Right lung (tissue), 5 donors: Measurements from ENCODE around the gene MAP3K12. TPM values are rescaled to one million over a fixed set of nuclear protein-coding genes. Genes with fewer than 3 reads are reported as not detected.
A peak's percentile ranks its signal among the peaks of the same experiment; 100 is the strongest.

ENCODE experiments used
- DNase-seq, 2 donors: peaks; one replicate each; pipeline ENCODE4 v3.0.0-alpha.2; 2013
- polyA plus RNA-seq, 5 donors: library from polyadenylated mRNA; unstranded; fragments of 120-200 nt; gene quantifications; one replicate each; pipeline versions ENCODE4 v1.2.1 to v1.2.3, GENCODE V29; 2013; ENCODE audit warnings: inconsistent platforms in 1 of 5, low replicate concordance in 1 of 5; ENCODE audit not compliant: insufficient read length in 5 of 5, insufficient read depth in 1 of 5

Gene MAP3K12
- polyA plus RNA-seq, 5 donors = 22.8 to 32.7 (median 29.3) TPM

GRCh38 chr12:53476769-53477209 lies 22.5 kb downstream of the MAP3K12 start:
- DNase-seq = no peak

GRCh38 chr12:53474819-53475218 lies 24.4 kb downstream of the MAP3K12 start:
- DNase-seq = no peak

- no peak for DNase-seq
Observed at GRCh38 chr12:53474077-53474476, 25.2 kb downstream of the MAP3K12 start.

GRCh38 chr12:53472056-53472582 lies 27.1 kb downstream of the MAP3K12 start:
- no peak for DNase-seq

GRCh38 chr12:53468282-53468681 lies 31.0 kb downstream of the MAP3K12 start:
- DNase-seq = no peak

GRCh38 chr12:53467880-53468279 lies 31.4 kb downstream of the MAP3K12 start:
- DNase-seq = no peak

- no peak for DNase-seq
Observed at GRCh38 chr12:53467082-53467481, 32.2 kb downstream of the MAP3K12 start.

- DNase-seq = no peak
Observed at GRCh38 chr12:53466640-53467039, 32.6 kb downstream of the MAP3K12 start.

- DNase-seq = no peak
Observed at GRCh38 chr12:53465679-53466078, 33.6 kb downstream of the MAP3K12 start.

GRCh38 chr12:53464685-53465418 lies 34.4 kb downstream of the MAP3K12 start:
- no peak for DNase-seq

- DNase-seq = no peak
Observed at GRCh38 chr12:53463802-53464560, 35.3 kb downstream of the MAP3K12 start.

- DNase-seq = no peak
Observed at GRCh38 chr12:53462935-53463334, 36.3 kb downstream of the MAP3K12 start.

GRCh38 chr12:53461591-53461990 lies 37.7 kb downstream of the MAP3K12 start:
- no peak for DNase-seq

GRCh38 chr12:53461059-53461458 lies 38.2 kb downstream of the MAP3K12 start:
- DNase-seq = no peak

GRCh38 chr12:53459097-53459496 lies 40.2 kb downstream of the MAP3K12 start:
- DNase-seq = no peak

GRCh38 chr12:53456654-53457366 lies 42.4 kb downstream of the MAP3K12 start:
- no peak for DNase-seq

- no peak for DNase-seq
Observed at GRCh38 chr12:53454707-53455106, 44.6 kb downstream of the MAP3K12 start.

- no peak for DNase-seq
Observed at GRCh38 chr12:53453953-53454640, 45.2 kb downstream of the MAP3K12 start.

GRCh38 chr12:53452159-53453077 lies 46.8 kb downstream of the MAP3K12 start:
- peak; percentile 83 to 89 for DNase-seq

GRCh38 chr12:53451661-53452158 lies 47.5 kb downstream of the MAP3K12 start, which contains the start of gene PCBP2:
TSS of gene PCBP2 (plus strand) at chr12:53452102. CDS start at chr12:53454801, 2,699 bp downstream.
- peak; percentile 97 to 99 for DNase-seq
